GM12892 (cell line): ENCODE data around the gene FUBP3.

Source experiments
- POLR2A ChIP-seq: IDR thresholded peaks from 2 replicates; pipeline ENCODE4 v1.6.1; 2011; ENCODE audit warnings: low read depth, low read length, control low read depth
- POLR2AphosphoS5 ChIP-seq: IDR thresholded peaks from 2 replicates; pipeline ENCODE4 v1.6.1; 2011; ENCODE audit warnings: low read depth, low read length, control low read depth
- TAF1 ChIP-seq: IDR thresholded peaks from 2 replicates; pipeline ENCODE4 v1.6.1; 2011; ENCODE audit warnings: low read depth, mild to moderate bottlenecking, control low read depth, low read length, borderline replicate concordance

DNA sequence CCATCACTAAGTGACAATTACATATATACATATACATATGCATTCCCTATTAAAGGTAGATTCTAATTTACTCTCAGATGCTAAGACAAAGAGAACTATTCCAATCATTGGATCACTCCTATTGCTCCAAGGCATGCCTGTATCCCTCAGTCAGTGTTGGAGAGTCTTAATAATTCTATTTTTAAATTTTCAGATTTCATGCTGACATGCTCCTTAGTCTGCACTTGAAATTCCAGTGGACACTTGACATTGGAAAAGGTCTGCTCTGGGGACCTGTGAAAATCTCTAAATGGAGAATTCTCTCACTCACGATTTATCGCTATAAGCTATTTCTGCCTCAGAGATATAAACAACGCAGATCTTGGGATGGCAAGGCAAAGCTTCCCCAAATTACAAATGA, 3.9 kb upstream of the FUBP3 start:
- no peak for TF ChIP-seq POLR2AphosphoS5
- TF ChIP-seq POLR2A: no peak
- TF ChIP-seq TAF1: no peak
